SK-N-SH (cell line): ENCODE data around the gene EEF1G. TPM values are rescaled to one million over a fixed set of nuclear protein-coding genes. Genes with fewer than 3 reads are reported as not detected.

Source experiments
- CTCF ChIA-PET: fragments of 300-600, 350-600 bp; formaldehyde crosslinking; extraction: SDS; loops from one replicate; lab custom pipeline; 2021; lab: Yijun Ruan, JAX
- POLR2A ChIA-PET: fragments of 350-600 bp; sonication (Branson Sonifier 250); formaldehyde crosslinking; extraction: SDS; loops from one replicate; lab custom pipeline; 2020; ENCODE audit warnings: antibody characterized with exemption, inconsistent platforms; lab: Yijun Ruan, JAX
- DNase-seq: peaks from one replicate; pipeline ENCODE4 v3.0.0; 2012
- H2AFZ ChIP-seq: fragments of 200-600 bp; sonication (generic); 2 replicates; pipeline ENCODE4 v1.8.1; 2016; ENCODE audit warnings: antibody characterized with exemption, mild to moderate bottlenecking, low read depth
- H3F3A ChIP-seq: fragments of 200-600 bp; sonication (generic); replicated peaks from 2 replicates; pipeline ENCODE3; 2016; ENCODE audit warnings: antibody characterized with exemption, mild to moderate bottlenecking; ENCODE audit not compliant: insufficient read depth
- H3K27ac ChIP-seq, 2 experiments: fragments of 200-500 bp in 1 of 2; fragments of 200-600 bp in 1 of 2; sonication (Bioruptor generic) in 1 of 2; sonication (generic), shearing (Covaris generic) in 1 of 2; 2 replicates each; pipeline versions ENCODE4 v1.5.1 to v1.6.1; 2014 to 2016; ENCODE audit warnings: low read depth in 2 of 2, inconsistent platforms in 1 of 2, low read length in 1 of 2, mild to moderate bottlenecking in 1 of 2, mixed read lengths in 1 of 2
- H3K27me3 ChIP-seq: fragments of 200-600 bp; sonication (generic), shearing (Covaris generic); 2 replicates; pipeline ENCODE4 v1.6.1; 2016; ENCODE audit warnings: mixed run types; ENCODE audit not compliant: insufficient read depth
- H3K36me3 ChIP-seq, 2 experiments: fragments of 200-500 bp in 1 of 2; fragments of 200-600 bp in 1 of 2; sonication (Bioruptor generic) in 1 of 2; sonication (generic) in 1 of 2; replicated peaks in 1 of 2; 2 replicates each; pipeline versions ENCODE3 to v1.5.1; 2014 to 2016; ENCODE audit warnings: low read length in 1 of 2, mild to moderate bottlenecking in 1 of 2; ENCODE audit not compliant: insufficient read depth in 2 of 2, control insufficient read depth in 1 of 2
- H3K4me1 ChIP-seq, 2 experiments: fragments of 200-500 bp in 1 of 2; fragments of 200-600 bp in 1 of 2; sonication (Bioruptor generic) in 1 of 2; sonication (generic), shearing (Covaris generic) in 1 of 2; 2 replicates each; pipeline versions ENCODE4 v1.5.1 to v1.6.1; 2014 to 2016; ENCODE audit warnings: low read depth in 1 of 2, low read length in 1 of 2, mixed run types in 1 of 2; ENCODE audit not compliant: insufficient read depth in 2 of 2, control insufficient read depth in 1 of 2
- H3K4me2 ChIP-seq: fragments of 200-600 bp; sonication (generic), shearing (Covaris generic); 2 replicates; pipeline ENCODE4 v1.6.1; 2017; ENCODE audit warnings: mixed run types
- H3K4me3 ChIP-seq, 2 experiments: fragments of 200-500 bp in 1 of 2; fragments of 200-600 bp in 1 of 2; sonication (Bioruptor generic) in 1 of 2; sonication (generic), shearing (Covaris generic) in 1 of 2; 2 replicates each; pipeline versions ENCODE4 v1.5.1 to v1.8.1; 2014 to 2016; ENCODE audit warnings: low read depth in 2 of 2, inconsistent platforms in 1 of 2, low read length in 1 of 2, mild to moderate bottlenecking in 1 of 2, mixed read lengths in 1 of 2, moderate library complexity in 1 of 2
- H3K79me2 ChIP-seq: fragments of 200-600 bp; sonication (generic); 2 replicates; pipeline ENCODE4 v1.8.1; 2017; ENCODE audit warnings: mild to moderate bottlenecking; ENCODE audit not compliant: insufficient read depth
- H3K9ac ChIP-seq: fragments of 200-600 bp; sonication (generic); 2 replicates; pipeline ENCODE4 v1.6.1; 2017; ENCODE audit warnings: mixed run types
- H3K9me2 ChIP-seq: fragments of 200-600 bp; sonication (generic); 2 replicates; pipeline ENCODE4 v1.6.1; 2017; ENCODE audit warnings: mixed run types
- H3K9me3 ChIP-seq: fragments of 200-600 bp; sonication (generic); 2 replicates; pipeline ENCODE4 v1.6.1; 2017; ENCODE audit warnings: mixed run types, mild to moderate bottlenecking, moderate library complexity
- H4K20me1 ChIP-seq: fragments of 200-600 bp; sonication (generic); 2 replicates; pipeline ENCODE4 v1.6.1; 2017; ENCODE audit warnings: mild to moderate bottlenecking, mixed run types; ENCODE audit not compliant: insufficient read depth
- CTCF ChIP-seq: fragments of 200-600 bp; sonication (generic); IDR thresholded peaks from 2 replicates; pipeline ENCODE4 v1.6.1; 2017; ENCODE audit warnings: antibody characterized with exemption, mild to moderate bottlenecking, moderate library complexity
- EP300 ChIP-seq, 2 experiments: IDR thresholded peaks; 2 replicates each; pipeline versions ENCODE4 v1.4.0 to v1.6.1; 2012; ENCODE audit warnings: borderline replicate concordance in 1 of 2, low read depth in 1 of 2, low read length in 1 of 2
- FOSL2 ChIP-seq: IDR thresholded peaks from 2 replicates; pipeline ENCODE4 v1.4.0; 2012; ENCODE audit warnings: low read depth, mild to moderate bottlenecking, moderate library complexity, borderline replicate concordance
- FOXJ3 ChIP-seq: sonication (generic); formaldehyde crosslinking; IDR thresholded peaks from 2 replicates; pipeline ENCODE4 v1.5.1; 2020; ENCODE audit warnings: mild to moderate bottlenecking, missing genetic modification reagents
- GABPA ChIP-seq: IDR thresholded peaks from 2 replicates; pipeline ENCODE4 v1.4.0; 2012; ENCODE audit warnings: low read depth, mild to moderate bottlenecking
- GATA2 ChIP-seq: sonication (generic); formaldehyde crosslinking; IDR thresholded peaks from 2 replicates; pipeline ENCODE4 v1.5.0; 2020; ENCODE audit warnings: mild to moderate bottlenecking, missing genetic modification reagents
- JUND ChIP-seq: IDR thresholded peaks from 2 replicates; pipeline ENCODE4 v1.4.0; 2012
- MAX ChIP-seq: IDR thresholded peaks from 2 replicates; pipeline ENCODE4 v1.4.0; 2012; ENCODE audit warnings: low read depth
- MXI1 ChIP-seq: IDR thresholded peaks from 2 replicates; pipeline ENCODE4 v1.6.1; 2012; ENCODE audit warnings: mild to moderate bottlenecking, low read depth, low read length, improper control_type of control experiment
- NFIC ChIP-seq: IDR thresholded peaks from 2 replicates; pipeline ENCODE4 v1.4.0; 2012; ENCODE audit warnings: borderline replicate concordance
- NRF1 ChIP-seq: IDR thresholded peaks from 2 replicates; pipeline ENCODE4 v1.6.1; 2012; ENCODE audit warnings: low read depth, mild to moderate bottlenecking, low read length
- PBX3 ChIP-seq: IDR thresholded peaks from 2 replicates; pipeline ENCODE4; 2012
- POLR2AphosphoS5 ChIP-seq: IDR thresholded peaks from 2 replicates; pipeline ENCODE4 v1.6.1; 2012; ENCODE audit warnings: low read depth, low read length
- RAD21 ChIP-seq: IDR thresholded peaks from 2 replicates; pipeline ENCODE4 v1.6.1; 2012; ENCODE audit warnings: mild to moderate bottlenecking, low read length
- RXRA ChIP-seq: IDR thresholded peaks from 2 replicates; pipeline ENCODE4 v1.4.0; 2012; ENCODE audit warnings: low read depth, mild to moderate bottlenecking, borderline replicate concordance
- SIN3A ChIP-seq: IDR thresholded peaks from 2 replicates; pipeline ENCODE4 v1.6.1; 2012; ENCODE audit warnings: low read depth, mild to moderate bottlenecking, low read length, moderate library complexity, borderline replicate concordance
- SMC3 ChIP-seq: IDR thresholded peaks from 2 replicates; pipeline ENCODE4 v1.6.1; 2012; ENCODE audit warnings: low read depth, low read length, improper control_type of control experiment
- TCF12 ChIP-seq: IDR thresholded peaks from 2 replicates; pipeline ENCODE4 v1.4.0; 2012
- TEAD4 ChIP-seq: IDR thresholded peaks from 2 replicates; pipeline ENCODE4 v1.4.0; 2012; ENCODE audit warnings: mild to moderate bottlenecking, borderline replicate concordance; ENCODE audit not compliant: insufficient read depth
- WGBS: methylation state at CpG from one replicate; pipeline ENCODE4 v1.1.6; 2017; ENCODE audit warnings: low lambda C conversion rate; 5-methylcytosine and 5-hydroxymethylcytosine counted together
- polyA plus RNA-seq, 3 experiments: library from polyadenylated mRNA; depleted of rRNA; stranded (reverse); fragments of >200 nt; gene quantifications; 2 replicates each; pipeline ENCODE4 v1.2.3, GENCODE V29; 2012
- TF ChIP-seq, protein P1 (sequence below): IDR thresholded peaks from 2 replicates; pipeline ENCODE4 v1.4.0; 2012; ENCODE audit warnings: low read depth, borderline replicate concordance
- TF ChIP-seq, protein P2 (sequence below): IDR thresholded peaks from 2 replicates; pipeline ENCODE4 v1.6.1; 2012; ENCODE audit warnings: mild to moderate bottlenecking, low read depth, low read length, moderate library complexity
- TF ChIP-seq, protein P3 (sequence below): IDR thresholded peaks from 2 replicates; pipeline ENCODE4 v1.4.0; 2012; ENCODE audit warnings: low read depth, borderline replicate concordance

EEF1G gene
- polyA plus RNA-seq, 1 of the 3 experiments (the other 2 are of a cell fraction) = 1,853 TPM

GRCh38 chr11:62560566-62561103 lies 13.1 kb downstream of the EEF1G start:
- Histone ChIP-seq H3K4me1 (peaks cover 18 to 44% of the 10 kb centered on the region in 2 experiments), H3K27ac (peak overlapping the region; percentile 56 to 80), H3K4me3 (no peak overlapping the region), H2AFZ (no peak overlapping the region), H3K79me2 (peaks cover 50% of the 10 kb centered on the region), H3K9ac (peak overlapping the region; percentile 20; the same call in 1 of the 2 replicates), H3K9me3 (no peaks in the 10 kb centered on the region), H3K36me3 (peaks cover 47 to 55% of the 10 kb centered on the region in 2 experiments), H3F3A (peaks cover 83% of the 10 kb centered on the region), H3K4me2 (peak overlapping the region; percentile 61), H3K27me3 (no peaks in the 10 kb centered on the region)
- CTCF ChIA-PET = interaction anchor here (0.7 to 11.8 kb wide), 16 partner anchors 9 to 179 kb away, joined by 3 to 90 read pairs (median 5); partner anchors contain the start of genes AHNAK, EEF1G and TUT1
- DNase-seq = peak; percentile 65
- 0% methylated on average over 2 of the region's 2 CpGs for WGBS
- POLR2A ChIA-PET = interaction anchor here (0.9 to 1.7 kb wide), 4 partner anchors 12 to 166 kb away, joined by 3 to 6 read pairs (median 3); partner anchors contain the start of gene TUT1
- TF ChIP-seq JUND (peak; percentile 71), GABPA (no peak), SMC3 (peak; percentile 82), MAX (peak; percentile 30; the same call in 1 of the 2 replicates), GATA2 (CRISPR knock-in tag) (peak; percentile 56; the same call in 1 of the 2 replicates), PBX3 (0 out of 2 replicates have a peak, but pooled peaks have one; percentile 16), POLR2AphosphoS5 (peak; percentile 22; the same call in 1 of the 2 replicates), NRF1 (no peak), SIN3A (peak; percentile 81; the same call in 1 of the 2 replicates), EP300 (IDR thresholded peaks at IDR 0.05; ENCODE audit: borderline replicate concordance in 1 of 2, low read depth in 1 of 2, low read length in 1 of 2) (peak in 1 of 2 experiments; percentile 32; a peak in 1 of 4 replicates), MXI1 (0 out of 2 replicates have a peak, but pooled peaks have one; percentile 25), TCF12 (peak; percentile 61), FOXJ3 (CRISPR knock-in tag) (no peak), FOSL2 (peak; percentile 67; the same call in 1 of the 2 replicates), CTCF (peak; percentile 87), NFIC (peak; percentile 75), RAD21 (peak; percentile 77), TEAD4 (no peak; the same call in none of the 2 replicates), RXRA (0 out of 2 replicates have a peak, but pooled peaks have one; percentile 51)
- TF ChIP-seq, protein P1, sequence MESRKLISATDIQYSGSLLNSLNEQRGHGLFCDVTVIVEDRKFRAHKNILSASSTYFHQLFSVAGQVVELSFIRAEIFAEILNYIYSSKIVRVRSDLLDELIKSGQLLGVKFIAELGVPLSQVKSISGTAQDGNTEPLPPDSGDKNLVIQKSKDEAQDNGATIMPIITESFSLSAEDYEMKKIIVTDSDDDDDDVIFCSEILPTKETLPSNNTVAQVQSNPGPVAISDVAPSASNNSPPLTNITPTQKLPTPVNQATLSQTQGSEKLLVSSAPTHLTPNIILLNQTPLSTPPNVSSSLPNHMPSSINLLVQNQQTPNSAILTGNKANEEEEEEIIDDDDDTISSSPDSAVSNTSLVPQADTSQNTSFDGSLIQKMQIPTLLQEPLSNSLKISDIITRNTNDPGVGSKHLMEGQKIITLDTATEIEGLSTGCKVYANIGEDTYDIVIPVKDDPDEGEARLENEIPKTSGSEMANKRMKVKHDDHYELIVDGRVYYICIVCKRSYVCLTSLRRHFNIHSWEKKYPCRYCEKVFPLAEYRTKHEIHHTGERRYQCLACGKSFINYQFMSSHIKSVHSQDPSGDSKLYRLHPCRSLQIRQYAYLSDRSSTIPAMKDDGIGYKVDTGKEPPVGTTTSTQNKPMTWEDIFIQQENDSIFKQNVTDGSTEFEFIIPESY = no peak; the same call in 1 of the 2 replicates
- TF ChIP-seq, protein P2, sequence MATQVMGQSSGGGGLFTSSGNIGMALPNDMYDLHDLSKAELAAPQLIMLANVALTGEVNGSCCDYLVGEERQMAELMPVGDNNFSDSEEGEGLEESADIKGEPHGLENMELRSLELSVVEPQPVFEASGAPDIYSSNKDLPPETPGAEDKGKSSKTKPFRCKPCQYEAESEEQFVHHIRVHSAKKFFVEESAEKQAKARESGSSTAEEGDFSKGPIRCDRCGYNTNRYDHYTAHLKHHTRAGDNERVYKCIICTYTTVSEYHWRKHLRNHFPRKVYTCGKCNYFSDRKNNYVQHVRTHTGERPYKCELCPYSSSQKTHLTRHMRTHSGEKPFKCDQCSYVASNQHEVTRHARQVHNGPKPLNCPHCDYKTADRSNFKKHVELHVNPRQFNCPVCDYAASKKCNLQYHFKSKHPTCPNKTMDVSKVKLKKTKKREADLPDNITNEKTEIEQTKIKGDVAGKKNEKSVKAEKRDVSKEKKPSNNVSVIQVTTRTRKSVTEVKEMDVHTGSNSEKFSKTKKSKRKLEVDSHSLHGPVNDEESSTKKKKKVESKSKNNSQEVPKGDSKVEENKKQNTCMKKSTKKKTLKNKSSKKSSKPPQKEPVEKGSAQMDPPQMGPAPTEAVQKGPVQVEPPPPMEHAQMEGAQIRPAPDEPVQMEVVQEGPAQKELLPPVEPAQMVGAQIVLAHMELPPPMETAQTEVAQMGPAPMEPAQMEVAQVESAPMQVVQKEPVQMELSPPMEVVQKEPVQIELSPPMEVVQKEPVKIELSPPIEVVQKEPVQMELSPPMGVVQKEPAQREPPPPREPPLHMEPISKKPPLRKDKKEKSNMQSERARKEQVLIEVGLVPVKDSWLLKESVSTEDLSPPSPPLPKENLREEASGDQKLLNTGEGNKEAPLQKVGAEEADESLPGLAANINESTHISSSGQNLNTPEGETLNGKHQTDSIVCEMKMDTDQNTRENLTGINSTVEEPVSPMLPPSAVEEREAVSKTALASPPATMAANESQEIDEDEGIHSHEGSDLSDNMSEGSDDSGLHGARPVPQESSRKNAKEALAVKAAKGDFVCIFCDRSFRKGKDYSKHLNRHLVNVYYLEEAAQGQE = no peak
- TF ChIP-seq, protein P3, sequence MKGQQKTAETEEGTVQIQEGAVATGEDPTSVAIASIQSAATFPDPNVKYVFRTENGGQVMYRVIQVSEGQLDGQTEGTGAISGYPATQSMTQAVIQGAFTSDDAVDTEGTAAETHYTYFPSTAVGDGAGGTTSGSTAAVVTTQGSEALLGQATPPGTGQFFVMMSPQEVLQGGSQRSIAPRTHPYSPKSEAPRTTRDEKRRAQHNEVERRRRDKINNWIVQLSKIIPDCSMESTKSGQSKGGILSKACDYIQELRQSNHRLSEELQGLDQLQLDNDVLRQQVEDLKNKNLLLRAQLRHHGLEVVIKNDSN = no peak
- TF ChIP-seq, all 33 proteins: peak for 15
- Histone ChIP-seq H3K9me2 (no peaks in the 10 kb centered on the region), H4K20me1 (peaks cover 29% of the 10 kb centered on the region)
